NAMALWA (cell line): ENCODE results near the gene GOLGA6D.
A peak's percentile ranks its signal among the peaks of the same experiment; 100 is the strongest.
"Not testable (repeated sequence)": the region's sequence is repeated elsewhere in the genome, so short reads cannot be mapped to it uniquely, and the experiment has no call there.

Experiments
- DNase-seq: peaks from one replicate; pipeline ENCODE4 v3.0.0-alpha.2; 2015; ENCODE audit warnings: low spot score

The GOLGA6D gene

DNA sequence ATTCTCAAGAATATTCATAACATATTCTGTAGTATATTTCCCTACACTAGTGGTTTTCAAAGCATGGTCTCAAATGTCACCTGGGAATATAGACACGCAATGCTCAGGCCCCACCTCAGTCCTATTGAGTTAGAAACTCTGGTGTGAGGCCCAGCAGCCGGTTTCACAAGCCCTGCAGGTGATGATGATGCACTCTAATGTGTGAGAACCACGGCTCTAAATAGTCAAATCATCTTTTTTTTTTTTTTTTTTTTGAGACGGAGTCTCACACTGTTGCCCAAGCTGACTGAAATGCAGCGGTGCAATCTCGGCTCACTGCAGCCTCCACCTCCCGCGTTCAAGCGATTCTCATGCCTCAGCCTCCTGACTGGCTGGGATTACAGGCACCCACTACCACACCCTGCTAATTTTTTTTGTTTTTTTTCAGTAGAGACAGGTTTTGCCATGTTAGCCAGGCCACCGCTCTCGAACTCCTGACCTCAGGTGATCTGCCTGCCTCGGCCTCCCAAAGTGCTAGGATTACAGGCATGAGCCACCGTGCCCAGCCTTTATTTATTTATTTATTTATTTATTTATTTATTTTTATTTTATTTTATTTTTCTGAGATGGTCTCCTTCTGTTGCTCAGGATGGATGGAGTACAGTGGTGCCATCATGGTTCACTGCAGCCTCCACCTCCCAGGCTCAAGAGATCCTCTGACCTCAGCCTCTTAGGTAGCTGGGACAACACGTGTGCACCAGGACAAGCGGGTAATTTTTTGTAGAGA, 51.2 kb downstream of the GOLGA6D start:
- peak; percentile 36 for DNase-seq

DNA sequence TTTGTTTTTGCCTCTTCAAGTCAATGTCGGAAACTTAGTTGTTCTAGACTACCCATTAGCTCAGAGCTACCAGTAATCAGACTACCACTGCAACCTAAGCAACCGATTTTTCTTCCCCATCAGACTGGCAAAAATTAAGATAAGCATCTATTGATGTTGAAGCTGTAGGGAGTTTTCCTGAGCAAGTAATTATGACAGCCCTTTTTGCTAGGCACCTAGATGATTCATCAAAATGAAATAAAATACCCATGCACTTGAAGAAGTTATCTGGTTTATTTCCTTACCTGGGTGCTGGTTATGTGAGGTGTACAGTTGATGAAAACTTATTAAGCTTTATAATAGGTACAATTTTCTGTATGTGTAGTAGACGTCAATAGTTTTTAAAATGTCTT, 52.7 kb downstream of the GOLGA6D start:
- DNase-seq, result no peak

DNA sequence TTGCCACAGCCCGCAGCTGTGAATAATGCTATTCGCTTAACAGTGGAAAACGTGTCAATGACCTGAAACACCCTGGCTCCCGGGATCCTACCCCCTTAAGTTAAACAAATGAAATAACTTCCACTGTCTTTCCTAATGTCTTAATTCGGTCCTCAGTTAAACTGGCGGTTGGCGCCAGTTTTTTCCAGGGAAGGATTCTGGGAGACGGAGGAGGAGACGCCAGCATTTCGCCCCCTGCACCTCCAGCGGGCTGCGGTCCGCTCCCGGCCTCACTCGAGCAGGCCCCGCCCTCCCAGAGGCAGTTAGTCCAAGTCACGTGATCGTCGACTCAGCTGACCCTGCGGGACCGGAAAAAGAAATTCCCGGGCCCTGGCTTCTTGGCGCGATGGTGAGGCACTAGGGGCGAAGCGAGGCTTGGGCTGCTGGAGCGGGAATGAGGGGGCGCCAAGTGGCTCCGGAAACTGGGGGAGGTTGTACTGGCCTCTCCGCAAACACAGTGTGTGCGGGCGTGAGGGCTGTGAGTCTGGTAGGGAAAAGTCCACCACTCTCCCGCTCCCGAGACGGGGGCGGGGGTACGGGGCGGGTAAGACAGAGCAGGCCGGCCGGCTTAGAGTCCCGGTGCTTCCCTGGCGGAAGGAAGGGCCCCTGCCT, 53.2 kb downstream of the GOLGA6D start, which contains the start of gene COMMD4:
COMMD4 (plus strand) TSS at position 359 of the 651 bp plus-strand sequence; CDS start at position 386, 27 bp downstream.
- peak; percentile 91 for DNase-seq

GRCh38 chr15:75338661-75339240, 56.1 kb downstream of the GOLGA6D start:
- no peak for DNase-seq

GRCh38 chr15:75339531-75340240, 57.1 kb downstream of the GOLGA6D start:
- no peak for DNase-seq

GRCh38 chr15:75342221-75342620, 59.6 kb downstream of the GOLGA6D start:
- no peak for DNase-seq

- not testable (repeated sequence) for DNase-seq
Measured at GRCh38 chr15:75343953-75344352, 61.3 kb downstream of the GOLGA6D start.
